HG03558 (cell line): ENCODE measurements around the gene NOL4L.

ENCODE experiments used
- ATAC-seq: cut with Tn5 transposase; IDR thresholded peaks from one replicate; pipeline ENCODE4 v1.9.1; 2021; ENCODE audit warnings: moderate number of reproducible peaks; ENCODE audit not compliant: unreplicated experiment; ENCODE audit errors: extremely low read depth

The NOL4L gene

GRCh38 chr20:32577657-32578056 lies 7.5 kb downstream of the NOL4L start:
- no peak for ATAC-seq

- ATAC-seq, result no peak
Observed at GRCh38 chr20:32577023-32577422, 8.1 kb downstream of the NOL4L start.

GRCh38 chr20:32576560-32576959 lies 8.6 kb downstream of the NOL4L start:
- no peak for ATAC-seq

- ATAC-seq, result no peak
Observed at GRCh38 chr20:32575805-32576204, 9.3 kb downstream of the NOL4L start.

- no peak for ATAC-seq
Observed at GRCh38 chr20:32575227-32575581, 9.9 kb downstream of the NOL4L start.

GRCh38 chr20:32574296-32575226 lies 10.6 kb downstream of the NOL4L start:
- ATAC-seq, result no peak

- ATAC-seq, result no peak
Observed at GRCh38 chr20:32573167-32573851, 11.8 kb downstream of the NOL4L start.

GRCh38 chr20:32572271-32572968 lies 12.7 kb downstream of the NOL4L start:
- ATAC-seq, result no peak

- no peak for ATAC-seq
Observed at GRCh38 chr20:32571566-32571965, 13.6 kb downstream of the NOL4L start.

- no peak for ATAC-seq
Observed at GRCh38 chr20:32570401-32571190, 14.5 kb downstream of the NOL4L start.

- no peak for ATAC-seq
Observed at GRCh38 chr20:32569380-32570305, 15.5 kb downstream of the NOL4L start.

- no peak for ATAC-seq
Observed at GRCh38 chr20:32569018-32569379, 16.1 kb downstream of the NOL4L start.

GRCh38 chr20:32567384-32568178 lies 17.6 kb downstream of the NOL4L start:
- ATAC-seq, result no peak

- ATAC-seq, result no peak
Observed at GRCh38 chr20:32566379-32567374, 18.5 kb downstream of the NOL4L start.

GRCh38 chr20:32565735-32566032 lies 19.4 kb downstream of the NOL4L start:
- no peak for ATAC-seq

- no peak for ATAC-seq
Observed at GRCh38 chr20:32564921-32565734, 20.0 kb downstream of the NOL4L start.

- ATAC-seq, result no peak
Observed at GRCh38 chr20:32564440-32564839, 20.7 kb downstream of the NOL4L start.
